Upper lobe of left lung (tissue), 6 donors: ENCODE data around the gene TMPRSS2. TPM values are rescaled to one million over a fixed set of nuclear protein-coding genes. Genes with fewer than 3 reads are reported as not detected.

Experiments used
- ATAC-seq, 2 donors: fragments of 200-7000 bp; cut with Tn5 transposase; one replicate each; pipeline ENCODE4 v1.9.1; 2022; ENCODE audit warnings: mild to moderate bottlenecking in 2 of 2, moderate library complexity in 2 of 2; ENCODE audit not compliant: low FRiP score in 2 of 2
- DNase-seq, 2 donors: peaks; one replicate each; pipeline ENCODE4 v3.0.0-alpha.2; 2019 to 2020
- H3K27ac ChIP-seq, 4 donors: fragments of 200-600 bp; sonication (generic); one replicate each; pipeline ENCODE4 v1.5.1; 2016 to 2019
- H3K27me3 ChIP-seq, 4 donors: fragments of 200-600 bp; sonication (generic); one replicate each; pipeline ENCODE4 v1.5.1; 2017 to 2019
- H3K36me3 ChIP-seq, 4 donors: fragments of 200-600 bp; sonication (generic); one replicate each; pipeline ENCODE4 v1.5.1; 2016 to 2019
- H3K4me1 ChIP-seq, 4 donors: fragments of 200-600 bp; sonication (generic); one replicate each; pipeline ENCODE4 v1.5.1; 2018 to 2019
- H3K4me3 ChIP-seq, 4 donors: fragments of 200-600 bp; sonication (generic); one replicate each; pipeline ENCODE4 v1.5.1; 2017 to 2019; ENCODE audit warnings: mild to moderate bottlenecking in 2 of 4, moderate library complexity in 1 of 4
- H3K9me3 ChIP-seq, 4 donors: fragments of 200-600 bp; sonication (generic); one replicate each; pipeline ENCODE4 v1.5.1; 2018 to 2019
- EP300 ChIP-seq, 4 donors: sonication (generic); formaldehyde crosslinking; IDR thresholded peaks; one replicate each; pipeline ENCODE4 v1.5.1; 2017; ENCODE audit warnings: antibody characterized with exemption in 4 of 4, control low read depth in 2 of 4
- POLR2A ChIP-seq, 4 donors: fragments of 450-650 bp; IDR thresholded peaks; one replicate each; pipeline ENCODE4 v1.5.1; 2016 to 2017; ENCODE audit warnings: antibody characterized with exemption in 4 of 4, mild to moderate bottlenecking in 2 of 4
- POLR2AphosphoS5 ChIP-seq, 2 donors: sonication (generic); formaldehyde crosslinking; IDR thresholded peaks; one replicate each; pipeline ENCODE4 v1.5.1; 2017; ENCODE audit warnings: antibody characterized with exemption in 2 of 2
- WGBS, 2 donors: methylation state at CpG; one replicate each; pipeline ENCODE4 v1.1.5; 2017 to 2018; 5-methylcytosine and 5-hydroxymethylcytosine counted together
- total RNA-seq, 6 donors: library from RNA; depleted of rRNA in 4 of 6; stranded (reverse); fragments of >200 nt in 4 of 6; gene quantifications; one replicate each; pipeline versions ENCODE4 v1.1.0 to v1.2.1, GENCODE V29; 2016 to 2021
- TF ChIP-seq, protein P1 (sequence below), 6 experiments: fragments of 450-650 bp in 4 of 6; fragments of 200-600 bp in 2 of 6; sonication (generic) in 2 of 6; IDR thresholded peaks; one replicate each; pipeline ENCODE4 v1.5.1; 2016 to 2019; ENCODE audit warnings: antibody characterized with exemption in 6 of 6
- donor health status: DM: no; HTN: no; CAD: no; lungs with moderate emphysema.
- donor health status: DM: no; HTN: yes; CAD: no; lungs with severe emphysema.

TMPRSS2 gene
- total RNA-seq, 6 donors from 2014 or later = 65.3 to 195 (median 98.5) TPM

DNA sequence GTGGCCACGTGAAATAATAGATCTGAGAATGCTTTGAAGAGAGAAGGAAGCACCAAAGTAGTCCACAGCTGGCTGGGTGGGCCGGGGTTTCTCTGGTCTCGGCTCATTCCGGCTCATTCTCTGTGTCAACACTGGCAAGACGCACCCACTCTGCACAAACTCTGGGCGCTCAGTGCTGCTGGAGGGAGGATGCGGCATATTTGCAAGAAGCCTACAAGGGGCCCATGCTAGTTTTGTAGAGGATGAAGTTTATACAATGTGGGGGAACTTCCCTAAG lies 28.8 kb upstream of the TMPRSS2 start:
- TF ChIP-seq, protein P1, sequence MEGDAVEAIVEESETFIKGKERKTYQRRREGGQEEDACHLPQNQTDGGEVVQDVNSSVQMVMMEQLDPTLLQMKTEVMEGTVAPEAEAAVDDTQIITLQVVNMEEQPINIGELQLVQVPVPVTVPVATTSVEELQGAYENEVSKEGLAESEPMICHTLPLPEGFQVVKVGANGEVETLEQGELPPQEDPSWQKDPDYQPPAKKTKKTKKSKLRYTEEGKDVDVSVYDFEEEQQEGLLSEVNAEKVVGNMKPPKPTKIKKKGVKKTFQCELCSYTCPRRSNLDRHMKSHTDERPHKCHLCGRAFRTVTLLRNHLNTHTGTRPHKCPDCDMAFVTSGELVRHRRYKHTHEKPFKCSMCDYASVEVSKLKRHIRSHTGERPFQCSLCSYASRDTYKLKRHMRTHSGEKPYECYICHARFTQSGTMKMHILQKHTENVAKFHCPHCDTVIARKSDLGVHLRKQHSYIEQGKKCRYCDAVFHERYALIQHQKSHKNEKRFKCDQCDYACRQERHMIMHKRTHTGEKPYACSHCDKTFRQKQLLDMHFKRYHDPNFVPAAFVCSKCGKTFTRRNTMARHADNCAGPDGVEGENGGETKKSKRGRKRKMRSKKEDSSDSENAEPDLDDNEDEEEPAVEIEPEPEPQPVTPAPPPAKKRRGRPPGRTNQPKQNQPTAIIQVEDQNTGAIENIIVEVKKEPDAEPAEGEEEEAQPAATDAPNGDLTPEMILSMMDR (IDR thresholded peaks at IDR 0.05) = no peak
- TF ChIP-seq POLR2A (IDR thresholded peaks at IDR 0.05) (no peak), EP300 (IDR thresholded peaks at IDR 0.05) (no peak), POLR2AphosphoS5 (IDR thresholded peaks at IDR 0.05) (no peak)
- WGBS, 2 donors = 46 to 57% methylated on average over 7 of the region's 7 CpGs

DNA sequence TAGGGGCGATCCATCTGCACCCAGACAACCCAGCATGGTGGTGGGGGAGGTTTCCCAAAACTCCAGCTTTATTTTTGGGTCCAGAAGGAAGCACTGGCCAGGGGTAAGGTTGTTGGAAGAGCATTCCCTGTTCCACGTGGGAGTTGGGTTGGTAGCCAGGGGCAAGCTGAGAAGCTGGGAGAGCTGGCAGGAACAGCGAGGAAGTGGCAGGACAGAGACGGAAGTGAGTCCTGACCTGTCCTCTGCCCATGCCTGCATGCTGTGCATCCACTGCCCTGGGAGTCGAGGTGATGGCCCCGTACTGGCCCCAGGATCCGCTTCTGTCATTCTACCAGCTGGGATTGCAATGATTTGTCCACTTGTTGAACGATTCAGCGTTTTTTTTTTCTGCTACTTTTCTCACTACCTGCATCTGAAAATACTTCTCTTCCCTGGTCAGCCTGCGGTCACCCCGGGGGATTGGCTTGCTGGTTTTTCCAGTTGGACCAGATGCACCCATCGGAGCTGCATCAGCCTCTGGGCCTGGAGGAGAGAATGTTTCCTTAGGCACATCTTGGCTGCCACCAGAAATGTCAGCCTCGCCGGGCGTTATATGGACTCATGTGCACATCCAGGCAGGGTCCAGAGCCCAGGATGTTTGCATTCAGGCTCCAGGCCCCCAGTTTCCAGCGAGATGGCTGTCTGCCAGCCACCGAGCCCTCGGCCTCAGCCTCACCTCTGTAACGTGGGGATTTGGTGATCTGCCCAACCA lies 28.3 kb upstream of the TMPRSS2 start:
- WGBS, 2 donors = 52 to 74% methylated on average over 19 of the region's 19 CpGs
- peak in 1 of 2 donors; percentile 71 for ATAC-seq
- no peak overlapping the region for H3K4me3 ChIP-seq
- no peaks in the 10 kb centered on the region for H3K27me3 ChIP-seq
- peak in 1 of 2 donors; percentile 75 for DNase-seq
- H3K27ac ChIP-seq = peak overlapping the region in 2 of 4 donors; percentile 13 to 54
- no peaks in the 10 kb centered on the region for H3K9me3 ChIP-seq
- no peaks in the 10 kb centered on the region for H3K36me3 ChIP-seq
- TF ChIP-seq, protein P1 (IDR thresholded peaks at IDR 0.05) = no peak
- TF ChIP-seq POLR2AphosphoS5 (IDR thresholded peaks at IDR 0.05) = peak in 1 of 2 donors; percentile 20
- H3K4me1 ChIP-seq = peaks cover 0 to 10% (median 3%) of the 10 kb centered on the region in 4 donors

More for the DNA sequence above, 28.8 kb upstream of the TMPRSS2 start:
- Histone ChIP-seq H3K27me3 (no peaks in the 10 kb centered on the region), H3K4me1 (peaks cover 0 to 10% (median 3%) of the 10 kb centered on the region in 4 donors), H3K27ac (peak overlapping the region in 1 of 4 donors; percentile 54), H3K36me3 (no peaks in the 10 kb centered on the region), H3K4me3 (no peak overlapping the region), H3K9me3 (no peaks in the 10 kb centered on the region)
- DNase-seq = no peak
- ATAC-seq = no peak

DNA sequence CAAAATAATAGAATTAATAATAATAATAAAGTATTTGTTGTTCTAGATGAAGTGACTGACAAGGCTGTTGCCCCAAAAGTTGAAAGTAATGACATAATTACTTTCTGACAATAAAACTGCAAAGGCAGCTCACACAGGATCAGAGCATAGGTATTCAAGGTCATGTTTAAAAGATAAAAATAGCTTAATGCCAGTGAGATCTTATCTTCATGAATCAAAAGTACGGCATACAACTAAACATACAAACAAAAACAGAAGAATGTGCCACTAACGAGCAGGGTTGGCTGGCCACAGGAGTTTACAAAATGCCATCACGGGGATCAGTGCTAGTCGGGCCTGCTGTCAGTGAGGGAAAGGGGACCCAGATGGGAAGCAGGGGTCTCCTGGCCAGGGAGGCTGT lies 22.4 kb upstream of the TMPRSS2 start:
- Histone ChIP-seq H3K27me3 (no peaks in the 10 kb centered on the region), H3K4me1 (peaks cover 0 to 5% (median 2%) of the 10 kb centered on the region in 4 donors), H3K36me3 (no peaks in the 10 kb centered on the region), H3K9me3 (no peaks in the 10 kb centered on the region), H3K4me3 (no peak overlapping the region), H3K27ac (no peak overlapping the region)
- WGBS, 2 donors = 55 to 63% methylated on average over 4 of the region's 4 CpGs
- DNase-seq (no peak), ATAC-seq (no peak)
- TF ChIP-seq POLR2AphosphoS5 (IDR thresholded peaks at IDR 0.05) (no peak), EP300 (IDR thresholded peaks at IDR 0.05) (no peak), POLR2A (IDR thresholded peaks at IDR 0.05) (no peak)
- TF ChIP-seq, protein P1 (IDR thresholded peaks at IDR 0.05) = no peak

DNA sequence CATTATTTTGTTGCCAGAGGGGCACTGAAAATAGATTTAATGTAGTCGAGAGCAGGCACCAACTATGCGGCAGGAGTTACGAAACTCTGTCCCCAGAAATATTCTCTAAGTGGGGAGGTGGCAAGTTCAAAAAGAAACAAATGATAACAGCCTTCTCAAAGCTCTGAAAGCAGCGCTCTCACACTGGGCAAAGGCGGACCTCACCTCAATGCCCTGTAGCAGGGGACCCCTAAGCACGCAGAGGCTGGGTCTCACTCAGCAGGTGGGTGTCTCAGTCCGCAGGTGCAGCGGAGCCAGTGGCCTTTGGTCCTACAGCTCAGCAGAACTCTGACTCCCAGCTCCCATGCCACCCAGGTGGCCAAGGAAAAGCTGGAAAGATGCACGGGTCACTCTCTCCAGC lies 21.8 kb upstream of the TMPRSS2 start:
- Histone ChIP-seq H3K36me3 (no peaks in the 10 kb centered on the region), H3K27me3 (no peaks in the 10 kb centered on the region), H3K9me3 (no peaks in the 10 kb centered on the region), H3K27ac (peak overlapping the region in 2 of 4 donors; percentile 22 to 31), H3K4me3 (no peak overlapping the region), H3K4me1 (peaks cover 0 to 5% (median 2%) of the 10 kb centered on the region in 4 donors)
- TF ChIP-seq POLR2AphosphoS5 (IDR thresholded peaks at IDR 0.05) (no peak), POLR2A (IDR thresholded peaks at IDR 0.05) (no peak), EP300 (IDR thresholded peaks at IDR 0.05) (no peak)
- TF ChIP-seq, protein P1 (IDR thresholded peaks at IDR 0.05) = no peak
- no peak for DNase-seq
- WGBS, 2 donors = 54 to 72% methylated on average over 9 of the region's 9 CpGs
- peak in 1 of 2 donors; percentile 56 for ATAC-seq
